Loucy (cell line): ENCODE results near the gene KCNT1.

Experiments
- H2AFZ ChIP-seq: fragments of 200-600 bp; sonication (generic); 2 replicates; pipeline ENCODE4 v1.6.0; 2016; ENCODE audit warnings: antibody characterized with exemption, mild to moderate bottlenecking, low read length, moderate library complexity
- H3F3A ChIP-seq: fragments of 200-600 bp; 2 replicates; pipeline ENCODE4 v1.6.0; 2016; ENCODE audit warnings: antibody characterized with exemption, low read depth, mild to moderate bottlenecking
- H3K27me3 ChIP-seq: fragments of 200-600 bp; sonication (generic); 2 replicates; pipeline ENCODE4 v1.6.1; 2014; ENCODE audit warnings: low read length, mild to moderate bottlenecking; ENCODE audit not compliant: insufficient read depth, poor library complexity, severe bottlenecking
- H3K36me3 ChIP-seq: fragments of 200-600 bp; sonication (generic); 2 replicates; pipeline ENCODE4 v1.6.1; 2016; ENCODE audit warnings: low read length; ENCODE audit not compliant: insufficient read depth
- H3K4me1 ChIP-seq: fragments of 200-600 bp; sonication (generic); 2 replicates; pipeline ENCODE4 v1.5.1; 2014; ENCODE audit warnings: low read length, mild to moderate bottlenecking; ENCODE audit not compliant: insufficient read depth, poor library complexity, severe bottlenecking
- H3K4me2 ChIP-seq: fragments of 200-600 bp; sonication (generic); 2 replicates; pipeline ENCODE4 v1.6.0; 2014; ENCODE audit warnings: antibody characterized with exemption, low read length, low read depth, mild to moderate bottlenecking; ENCODE audit not compliant: poor library complexity, severe bottlenecking
- H3K4me3 ChIP-seq: fragments of 200-600 bp; sonication (generic); 2 replicates; pipeline ENCODE4 v1.5.1; 2014; ENCODE audit warnings: low read length, mild to moderate bottlenecking, mixed read lengths; ENCODE audit not compliant: poor library complexity, severe bottlenecking
- H3K79me2 ChIP-seq: fragments of 200-600 bp; sonication (generic); 2 replicates; pipeline ENCODE4 v1.6.1; 2014; ENCODE audit warnings: low read length; ENCODE audit not compliant: insufficient read depth
- H3K9ac ChIP-seq: fragments of 200-600 bp; sonication (generic); 2 replicates; pipeline ENCODE4 v1.6.0; 2014; ENCODE audit warnings: mild to moderate bottlenecking, low read depth, low read length, moderate library complexity; ENCODE audit not compliant: poor library complexity, severe bottlenecking
- H3K9me2 ChIP-seq: fragments of 200-600 bp; sonication (generic); replicated peaks from 2 replicates; pipeline ENCODE4 v1.6.1; 2016; ENCODE audit warnings: low read depth, low read length, mixed read lengths
- H3K9me3 ChIP-seq: fragments of 200-600 bp; sonication (generic); 2 replicates; pipeline ENCODE4 v1.6.1; 2014; ENCODE audit warnings: mild to moderate bottlenecking, antibody characterized with exemption, low read length, low read depth; ENCODE audit not compliant: insufficient read depth
- H4K20me1 ChIP-seq: fragments of 200-600 bp; sonication (generic); 2 replicates; pipeline ENCODE4 v1.6.0; 2014; ENCODE audit warnings: antibody characterized with exemption, low read length, mild to moderate bottlenecking; ENCODE audit not compliant: insufficient read depth, poor library complexity, severe bottlenecking
- EZH2phosphoT487 ChIP-seq: fragments of 200-600 bp; IDR thresholded peaks from 2 replicates; pipeline ENCODE4 v1.6.1; 2018; ENCODE audit warnings: antibody characterized with exemption, mild to moderate bottlenecking, moderate library complexity, borderline replicate concordance
- TF ChIP-seq, protein P1 (sequence below): fragments of 200-600 bp; sonication (generic); conservative IDR thresholded peaks from 2 replicates; pipeline ENCODE4 v1.5.1; 2014; ENCODE audit warnings: mild to moderate bottlenecking, antibody characterized with exemption, low read length

The KCNT1 gene

GRCh38 chr9:135775911-135776310 is 73.9 kb downstream of the KCNT1 start:
- peaks cover 3% of the 10 kb centered on the region; the same call in 1 of the 2 replicates for H3K9me3 ChIP-seq
- no peaks in the 10 kb centered on the region for H3K79me2 ChIP-seq
- no peaks in the 10 kb centered on the region for H3K4me1 ChIP-seq
- H4K20me1 ChIP-seq = no peaks in the 10 kb centered on the region
- H3K27me3 ChIP-seq = no peaks in the 10 kb centered on the region
- H3F3A ChIP-seq = no peaks in the 10 kb centered on the region
- H3K4me2 ChIP-seq = no peak overlapping the region
- H3K9ac ChIP-seq = no peak overlapping the region
- H3K36me3 ChIP-seq = no peaks in the 10 kb centered on the region
- H2AFZ ChIP-seq = no peak overlapping the region
- no peak overlapping the region for H3K4me3 ChIP-seq
- no peaks in the 10 kb centered on the region for H3K9me2 ChIP-seq
- TF ChIP-seq EZH2phosphoT487 = no peak
- TF ChIP-seq, protein P1, sequence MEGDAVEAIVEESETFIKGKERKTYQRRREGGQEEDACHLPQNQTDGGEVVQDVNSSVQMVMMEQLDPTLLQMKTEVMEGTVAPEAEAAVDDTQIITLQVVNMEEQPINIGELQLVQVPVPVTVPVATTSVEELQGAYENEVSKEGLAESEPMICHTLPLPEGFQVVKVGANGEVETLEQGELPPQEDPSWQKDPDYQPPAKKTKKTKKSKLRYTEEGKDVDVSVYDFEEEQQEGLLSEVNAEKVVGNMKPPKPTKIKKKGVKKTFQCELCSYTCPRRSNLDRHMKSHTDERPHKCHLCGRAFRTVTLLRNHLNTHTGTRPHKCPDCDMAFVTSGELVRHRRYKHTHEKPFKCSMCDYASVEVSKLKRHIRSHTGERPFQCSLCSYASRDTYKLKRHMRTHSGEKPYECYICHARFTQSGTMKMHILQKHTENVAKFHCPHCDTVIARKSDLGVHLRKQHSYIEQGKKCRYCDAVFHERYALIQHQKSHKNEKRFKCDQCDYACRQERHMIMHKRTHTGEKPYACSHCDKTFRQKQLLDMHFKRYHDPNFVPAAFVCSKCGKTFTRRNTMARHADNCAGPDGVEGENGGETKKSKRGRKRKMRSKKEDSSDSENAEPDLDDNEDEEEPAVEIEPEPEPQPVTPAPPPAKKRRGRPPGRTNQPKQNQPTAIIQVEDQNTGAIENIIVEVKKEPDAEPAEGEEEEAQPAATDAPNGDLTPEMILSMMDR = no peak

DNA sequence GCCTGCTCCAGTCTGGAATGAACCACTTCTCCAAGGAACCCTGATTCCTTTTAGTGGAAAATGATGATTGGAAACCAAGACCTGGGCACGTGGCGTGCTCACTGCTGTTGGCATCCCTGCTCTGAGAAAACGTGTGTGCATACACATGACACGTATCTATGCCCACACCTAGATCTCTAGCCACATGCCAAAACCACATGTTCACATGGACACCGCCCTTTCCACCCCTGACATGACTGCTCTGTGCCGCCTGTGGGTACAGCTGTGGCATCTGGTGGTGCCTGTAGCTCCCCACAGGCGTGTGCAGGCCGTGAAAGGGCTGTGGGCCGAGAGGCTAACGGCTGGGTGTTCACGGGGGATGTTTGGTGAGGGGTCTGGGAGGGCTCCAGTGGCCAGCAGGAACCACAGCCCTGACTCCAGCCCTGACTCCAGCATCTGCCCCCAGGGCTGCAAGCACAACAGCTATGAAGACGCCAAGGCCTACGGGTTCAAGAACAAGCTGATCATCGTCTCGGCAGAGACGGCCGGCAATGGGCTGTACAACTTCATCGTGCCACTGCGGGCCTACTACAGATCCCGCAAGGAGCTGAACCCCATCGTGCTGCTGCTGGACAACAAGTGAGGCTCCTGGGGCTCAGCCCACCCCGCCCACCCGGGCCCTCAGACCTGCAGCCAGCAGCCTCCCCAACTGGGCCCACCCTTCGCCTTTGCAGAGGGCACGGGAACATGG is 75.1 kb downstream of the KCNT1 start:
- Histone ChIP-seq H3K4me3 (no peak overlapping the region), H3K9me2 (no peaks in the 10 kb centered on the region), H3K4me2 (no peak overlapping the region), H4K20me1 (no peaks in the 10 kb centered on the region), H3K9me3 (peaks cover 3% of the 10 kb centered on the region; the same call in 1 of the 2 replicates), H3K79me2 (no peaks in the 10 kb centered on the region), H3K27me3 (no peaks in the 10 kb centered on the region), H3K9ac (no peak overlapping the region), H3F3A (no peaks in the 10 kb centered on the region), H3K36me3 (no peaks in the 10 kb centered on the region), H2AFZ (no peak overlapping the region), H3K4me1 (no peaks in the 10 kb centered on the region)
- TF ChIP-seq, protein P1 = no peak
- no peak for TF ChIP-seq EZH2phosphoT487

- H3F3A ChIP-seq = no peaks in the 10 kb centered on the region
- H4K20me1 ChIP-seq = no peaks in the 10 kb centered on the region
- no peak overlapping the region for H3K4me3 ChIP-seq
- no peak overlapping the region for H3K4me2 ChIP-seq
- peaks cover 3% of the 10 kb centered on the region; the same call in 1 of the 2 replicates for H3K9me3 ChIP-seq
- no peaks in the 10 kb centered on the region for H3K27me3 ChIP-seq
- no peaks in the 10 kb centered on the region for H3K4me1 ChIP-seq
- no peaks in the 10 kb centered on the region for H3K79me2 ChIP-seq
- H3K9me2 ChIP-seq = no peaks in the 10 kb centered on the region
- no peak overlapping the region for H2AFZ ChIP-seq
- no peak overlapping the region for H3K9ac ChIP-seq
- H3K36me3 ChIP-seq = no peaks in the 10 kb centered on the region
- no peak for TF ChIP-seq EZH2phosphoT487
- TF ChIP-seq, protein P1 = no peak
Measured at GRCh38 chr9:135777623-135778177, 75.7 kb downstream of the KCNT1 start.
